HG03159 (cell line): ENCODE data around the gene PARN.
"Not testable (repeated sequence)": the region's sequence is repeated elsewhere in the genome, so short reads cannot be mapped to it uniquely, and the experiment has no call there.

Experiments
- ATAC-seq: cut with Tn5 transposase; IDR thresholded peaks from one replicate; pipeline ENCODE4 v1.9.1; 2021; ENCODE audit warnings: mild to moderate bottlenecking, moderate library complexity; ENCODE audit not compliant: unreplicated experiment

Gene PARN, protein sequence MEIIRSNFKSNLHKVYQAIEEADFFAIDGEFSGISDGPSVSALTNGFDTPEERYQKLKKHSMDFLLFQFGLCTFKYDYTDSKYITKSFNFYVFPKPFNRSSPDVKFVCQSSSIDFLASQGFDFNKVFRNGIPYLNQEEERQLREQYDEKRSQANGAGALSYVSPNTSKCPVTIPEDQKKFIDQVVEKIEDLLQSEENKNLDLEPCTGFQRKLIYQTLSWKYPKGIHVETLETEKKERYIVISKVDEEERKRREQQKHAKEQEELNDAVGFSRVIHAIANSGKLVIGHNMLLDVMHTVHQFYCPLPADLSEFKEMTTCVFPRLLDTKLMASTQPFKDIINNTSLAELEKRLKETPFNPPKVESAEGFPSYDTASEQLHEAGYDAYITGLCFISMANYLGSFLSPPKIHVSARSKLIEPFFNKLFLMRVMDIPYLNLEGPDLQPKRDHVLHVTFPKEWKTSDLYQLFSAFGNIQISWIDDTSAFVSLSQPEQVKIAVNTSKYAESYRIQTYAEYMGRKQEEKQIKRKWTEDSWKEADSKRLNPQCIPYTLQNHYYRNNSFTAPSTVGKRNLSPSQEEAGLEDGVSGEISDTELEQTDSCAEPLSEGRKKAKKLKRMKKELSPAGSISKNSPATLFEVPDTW

DNA sequence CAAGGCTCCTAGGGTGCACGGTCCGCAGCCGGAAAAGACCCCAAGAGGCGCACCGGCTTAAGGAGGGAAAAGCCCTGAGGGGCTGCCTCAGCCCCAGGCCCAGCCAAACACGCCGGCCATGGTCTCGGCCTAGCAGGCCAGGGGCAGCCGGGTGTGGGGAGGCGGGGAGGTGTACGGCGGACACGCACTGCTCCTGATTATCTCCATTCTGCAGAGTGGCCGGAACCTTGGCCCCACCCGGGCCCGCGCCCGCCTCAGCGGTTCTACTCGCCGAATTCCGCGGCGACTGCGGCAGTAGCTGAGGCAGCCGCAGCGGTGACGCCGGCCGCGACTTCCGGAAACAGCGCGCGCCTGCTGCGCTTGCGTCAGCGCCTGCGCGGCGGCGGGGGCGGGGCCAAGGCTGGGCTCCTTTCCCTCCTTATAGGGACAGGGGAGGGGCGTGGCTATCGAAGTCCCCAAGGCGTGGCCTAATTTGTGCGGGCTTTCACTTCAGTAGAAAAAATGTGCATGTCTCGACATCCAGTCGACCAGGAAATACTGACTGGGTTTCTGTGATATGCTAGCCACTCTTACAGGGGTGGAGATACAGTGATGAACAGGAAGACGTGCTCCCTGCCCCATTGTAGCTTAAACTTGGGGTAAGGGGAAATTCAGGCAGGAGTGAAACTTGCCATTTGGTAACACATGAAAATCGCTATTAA lies at the start of gene PARN:
PARN (minus strand) TSS at position 342 of the 701 bp plus-strand sequence; CDS start at position 207, 135 bp downstream.
- peak; percentile 50 for ATAC-seq

DNA sequence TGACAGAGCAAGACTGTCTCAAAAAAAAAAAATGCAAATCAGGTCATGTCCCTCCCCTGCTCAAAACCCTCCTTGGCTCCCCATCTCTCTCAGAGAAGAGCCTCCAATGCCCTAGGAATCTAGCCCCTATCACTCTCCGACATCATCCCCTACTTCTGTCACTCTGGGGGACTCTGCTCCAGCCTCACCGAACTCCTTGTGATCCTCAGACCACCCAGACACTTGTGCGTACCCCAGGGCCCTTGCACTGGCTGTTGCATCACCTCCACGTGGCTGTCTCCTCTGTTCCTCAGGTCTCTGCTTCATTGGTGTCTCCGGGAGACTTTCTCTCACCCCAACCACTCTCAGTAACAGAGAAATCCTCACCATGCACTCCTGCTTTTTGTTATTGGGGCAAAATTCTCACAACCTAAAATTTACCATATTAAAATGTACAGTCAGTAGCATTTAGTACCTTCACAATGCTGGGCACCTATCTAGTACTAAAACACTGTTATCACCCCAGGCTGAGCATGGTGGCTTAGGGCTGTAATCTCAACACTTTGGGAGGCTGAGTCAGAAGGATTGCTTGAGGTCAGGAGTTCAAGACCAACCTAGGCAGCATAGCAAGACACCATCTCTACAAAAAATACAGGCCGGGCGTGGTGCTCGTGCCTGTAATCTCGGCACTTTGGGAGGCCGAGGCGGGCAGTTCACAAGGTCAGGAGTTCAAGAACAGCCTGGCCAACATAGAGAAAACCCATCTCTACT lies 48.9 kb upstream of the PARN start:
- ATAC-seq: no peak

DNA sequence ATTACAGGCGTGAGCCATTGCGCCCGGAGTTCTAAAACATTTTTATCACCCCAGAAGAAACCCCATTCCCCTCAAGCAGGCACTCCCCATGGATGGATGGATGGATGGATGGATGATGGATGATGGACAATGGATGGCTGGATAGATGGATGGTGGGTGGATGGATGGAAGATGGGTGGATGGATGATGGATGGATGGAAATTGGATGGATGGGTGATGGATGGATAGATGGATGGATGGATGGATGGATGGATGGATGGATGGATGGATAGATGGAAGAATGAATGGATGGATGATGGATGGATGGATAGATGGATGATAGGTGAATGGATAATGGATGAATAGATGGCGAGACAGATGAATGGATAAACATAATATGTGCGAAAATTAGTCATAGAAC lies 47.6 kb upstream of the PARN start:
- no peak for ATAC-seq

DNA sequence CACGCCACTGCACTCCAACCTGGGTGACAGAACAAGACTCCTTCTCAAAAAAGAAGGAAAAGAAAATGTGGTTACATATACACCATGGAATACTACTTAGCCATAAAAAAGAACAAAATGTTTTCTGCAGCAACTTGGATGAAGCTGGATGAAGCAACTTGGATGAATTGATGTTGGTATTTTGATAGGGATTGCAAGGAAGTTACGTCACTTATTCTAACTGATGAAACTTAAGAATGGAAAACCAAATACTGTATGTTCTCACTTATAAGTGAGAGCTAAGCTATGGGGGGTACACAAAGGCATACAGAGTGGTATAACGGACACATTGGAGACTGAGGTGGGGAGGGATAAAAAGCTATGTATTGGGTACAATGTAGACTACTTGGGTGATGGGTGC lies 46.6 kb upstream of the PARN start:
- ATAC-seq: no peak

DNA sequence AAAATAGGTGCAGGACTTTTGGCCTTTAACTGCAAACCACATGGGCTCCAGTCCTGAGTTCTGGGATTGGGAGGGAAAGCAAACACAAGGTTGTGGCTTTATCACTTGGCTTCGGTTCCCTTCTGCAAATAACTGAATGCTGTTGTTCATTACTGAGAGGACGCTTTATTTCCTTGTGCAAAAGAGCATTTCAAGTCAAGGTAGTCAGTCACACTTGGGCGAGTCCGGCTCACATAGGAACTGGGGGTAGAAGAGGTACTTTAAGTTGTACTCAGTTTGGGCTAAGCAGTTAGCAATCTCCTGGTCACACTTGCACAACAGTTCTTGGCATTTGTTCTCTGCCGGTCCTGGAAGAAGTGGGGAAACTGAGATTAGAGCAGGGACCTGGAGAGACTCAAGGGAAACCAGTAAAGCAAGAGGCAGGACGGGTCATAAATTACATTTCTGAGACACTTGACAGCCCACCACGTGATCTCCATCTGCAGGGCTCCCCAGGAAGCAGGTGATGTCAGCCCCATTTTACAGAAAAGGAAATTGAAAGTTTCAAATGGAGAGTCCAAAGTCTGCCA lies 42.4 kb upstream of the PARN start:
- peak; percentile 73 for ATAC-seq

DNA sequence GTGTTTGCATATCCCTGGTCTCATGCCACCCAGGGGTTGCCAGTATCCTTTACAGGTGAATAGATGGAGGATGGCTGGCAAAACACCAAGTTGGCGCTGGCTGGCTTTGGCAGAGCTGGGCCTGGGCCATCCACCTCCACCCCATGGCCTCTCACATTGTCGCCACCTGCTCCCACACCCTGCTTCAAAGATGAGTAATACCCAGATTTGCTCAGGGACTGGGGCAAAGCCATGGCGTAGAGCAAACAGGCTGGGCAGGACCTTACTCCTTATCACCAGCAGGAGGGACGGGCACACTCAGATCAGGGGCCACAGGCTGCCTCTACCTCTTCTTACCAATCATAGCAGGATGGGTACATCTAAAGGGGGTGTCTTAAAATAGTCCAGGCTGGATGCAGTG lies 39.7 kb upstream of the PARN start:
- no peak for ATAC-seq

DNA sequence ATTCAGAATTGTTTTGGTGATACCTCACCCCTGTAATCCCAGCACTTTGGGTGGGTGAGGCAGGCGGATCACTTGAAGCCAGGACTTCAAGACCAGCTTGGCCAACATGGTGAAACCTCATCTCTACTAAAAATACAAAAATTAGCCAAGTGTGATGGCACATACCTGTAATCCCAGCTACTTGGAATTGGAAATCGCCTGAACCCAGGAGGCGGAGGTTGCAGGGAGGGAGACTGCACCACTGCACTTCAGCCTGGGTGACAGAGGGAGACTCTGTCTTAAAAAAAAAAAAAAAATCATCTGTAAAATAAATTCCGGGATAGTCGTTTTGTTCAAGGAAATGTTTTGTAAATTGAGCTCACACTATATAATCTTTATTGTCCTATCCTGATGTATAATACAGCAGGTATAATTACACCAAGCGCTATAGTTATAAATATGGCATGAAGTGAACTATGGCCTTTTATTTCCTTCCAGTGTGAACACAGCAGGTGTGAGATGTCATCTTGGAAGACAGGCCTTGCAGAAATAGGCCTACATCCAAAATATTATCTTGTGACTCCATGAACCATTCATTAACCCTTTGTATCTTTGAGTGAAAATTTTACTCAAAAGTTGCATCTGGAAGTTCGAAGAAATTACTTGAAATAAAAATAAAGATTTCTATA lies 38.6 kb upstream of the PARN start:
- ATAC-seq: no peak

DNA sequence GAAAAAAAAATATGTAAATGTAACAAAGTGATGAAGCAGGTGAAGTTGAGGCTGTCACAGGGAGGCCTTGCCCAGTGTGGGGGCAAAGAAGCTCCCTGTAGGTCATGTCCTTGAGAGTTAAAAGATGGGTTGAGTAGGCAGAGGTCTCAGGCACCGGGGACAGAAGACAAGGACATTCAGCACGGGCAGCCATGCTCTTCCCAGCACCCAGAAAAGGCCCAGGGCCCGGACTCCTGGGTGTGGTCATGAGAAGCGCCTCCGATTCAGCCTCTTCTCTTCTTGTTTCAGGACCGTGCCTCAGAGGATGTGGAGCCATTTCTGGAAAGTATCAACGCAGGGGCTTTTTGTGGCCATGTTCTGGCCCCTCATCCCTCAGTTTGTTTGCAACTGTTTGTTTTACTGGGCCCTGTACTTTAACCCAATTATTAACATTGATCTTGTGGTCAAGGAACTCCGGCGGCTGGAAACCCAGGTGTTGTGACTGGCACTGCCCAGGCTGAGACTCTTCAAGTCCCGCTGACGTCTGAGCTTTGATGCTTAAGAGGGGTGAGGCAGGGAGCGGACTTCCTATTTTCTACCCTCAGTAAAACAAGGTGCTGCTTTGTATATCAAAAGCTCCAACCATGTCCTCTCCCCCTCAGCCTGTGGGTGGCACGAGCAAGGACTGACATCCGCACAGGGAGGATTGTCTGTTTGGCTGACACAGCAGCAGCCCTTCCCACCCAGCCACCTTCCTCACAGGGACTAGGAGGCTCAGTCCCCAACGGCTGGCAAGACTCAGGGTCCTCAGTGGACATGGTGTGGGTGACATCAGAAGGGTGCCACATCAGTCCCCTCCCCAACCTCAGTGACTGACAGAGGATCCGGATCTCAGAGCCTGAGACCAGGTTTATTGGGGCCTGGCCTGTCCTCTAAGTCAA lies 37.5 kb upstream of the PARN start:
- no peak for ATAC-seq

DNA sequence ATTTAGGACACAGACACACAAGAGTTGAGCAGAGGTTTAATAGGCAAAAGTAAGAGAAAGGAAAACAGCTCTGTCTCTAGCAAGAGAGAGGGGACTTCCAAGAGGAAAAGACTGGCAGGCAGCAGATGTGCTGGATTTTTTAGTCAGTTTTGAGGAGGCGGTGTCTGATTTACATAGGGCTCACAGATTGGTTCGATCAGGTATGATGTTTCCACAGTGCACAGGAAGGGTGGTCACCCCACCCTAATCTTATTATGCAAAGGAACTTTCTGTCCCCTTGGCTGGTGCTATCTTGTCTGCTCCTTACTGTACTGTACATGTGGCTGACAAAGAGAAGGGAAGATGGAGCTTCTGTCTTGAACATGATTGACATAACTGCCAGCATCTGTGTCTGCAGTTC lies 28.0 kb upstream of the PARN start:
- ATAC-seq: peak; percentile 63

DNA sequence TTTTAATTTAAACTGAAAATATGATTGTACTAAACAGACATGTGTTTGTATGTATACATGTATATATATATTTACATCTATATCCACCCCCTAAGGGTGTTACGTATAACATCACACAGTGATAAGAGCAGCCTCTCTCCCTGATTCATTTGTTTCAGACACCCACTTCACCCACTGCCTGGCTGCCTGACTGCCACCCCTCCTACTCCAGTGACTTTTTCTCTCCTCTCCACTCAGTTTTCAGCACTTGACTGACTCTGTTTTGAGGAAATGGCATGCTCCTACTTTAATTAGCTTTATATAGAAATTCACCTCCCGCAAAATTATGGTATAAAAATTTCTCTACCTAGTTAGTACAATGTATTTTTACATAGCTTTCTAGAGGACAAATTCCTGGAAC lies 22.7 kb upstream of the PARN start:
- no peak for ATAC-seq

DNA sequence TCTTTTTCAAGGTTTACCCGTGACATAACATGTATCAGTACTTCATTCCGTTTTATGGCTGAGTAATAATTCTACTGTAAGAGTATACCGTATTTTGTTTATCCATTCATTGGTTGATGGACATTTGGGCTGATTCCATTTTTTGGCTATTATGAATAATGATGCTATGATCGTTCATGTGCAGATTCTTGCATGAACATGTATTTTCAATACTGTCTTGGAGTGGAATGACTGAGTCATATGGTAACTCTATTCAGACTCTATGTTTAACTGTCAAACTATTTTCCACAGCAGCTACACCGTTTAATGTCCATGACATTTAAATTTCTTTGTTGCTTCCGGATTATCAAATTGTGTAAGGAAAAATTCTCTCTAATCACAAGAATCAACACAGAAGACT lies 20.6 kb upstream of the PARN start:
- no peak for ATAC-seq

DNA sequence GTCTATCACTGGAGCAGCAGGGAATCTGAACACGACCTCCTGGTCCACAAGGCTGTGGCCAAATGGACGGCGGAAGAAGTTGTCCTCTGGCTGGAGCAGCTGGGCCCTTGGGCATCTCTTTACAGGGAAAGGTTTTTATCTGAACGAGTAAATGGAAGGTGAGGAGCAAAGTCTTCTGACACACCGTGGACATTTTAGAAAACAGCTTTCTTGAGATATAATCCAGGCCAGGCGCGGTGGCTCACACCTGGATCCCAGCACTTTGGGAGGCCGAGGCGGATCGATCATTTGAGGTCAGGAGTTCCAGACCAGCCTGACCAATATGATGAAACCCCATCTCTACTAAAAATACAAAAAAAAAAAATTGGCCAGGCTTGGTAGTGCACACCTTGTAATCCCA lies 19.8 kb upstream of the PARN start:
- ATAC-seq: no peak

DNA sequence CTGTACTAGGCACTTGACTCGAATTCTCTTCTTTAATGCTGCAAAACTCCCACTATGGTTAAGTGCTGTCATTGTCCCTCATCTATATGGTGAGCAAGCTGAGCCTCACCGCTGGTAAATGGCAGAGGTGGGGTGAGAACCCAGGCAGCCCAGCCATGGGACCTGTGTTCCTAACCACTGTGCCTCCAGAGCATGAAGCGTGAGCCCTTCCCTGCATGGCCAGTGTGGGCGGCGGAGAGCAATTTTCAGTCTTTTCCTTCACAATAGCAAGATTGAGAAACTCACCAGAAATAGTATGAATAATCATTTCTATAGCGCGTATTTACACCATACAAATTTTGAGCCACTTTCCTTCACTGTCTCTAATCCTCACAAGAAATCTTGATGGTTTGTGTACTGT lies 11.9 kb upstream of the PARN start:
- ATAC-seq: no peak

DNA sequence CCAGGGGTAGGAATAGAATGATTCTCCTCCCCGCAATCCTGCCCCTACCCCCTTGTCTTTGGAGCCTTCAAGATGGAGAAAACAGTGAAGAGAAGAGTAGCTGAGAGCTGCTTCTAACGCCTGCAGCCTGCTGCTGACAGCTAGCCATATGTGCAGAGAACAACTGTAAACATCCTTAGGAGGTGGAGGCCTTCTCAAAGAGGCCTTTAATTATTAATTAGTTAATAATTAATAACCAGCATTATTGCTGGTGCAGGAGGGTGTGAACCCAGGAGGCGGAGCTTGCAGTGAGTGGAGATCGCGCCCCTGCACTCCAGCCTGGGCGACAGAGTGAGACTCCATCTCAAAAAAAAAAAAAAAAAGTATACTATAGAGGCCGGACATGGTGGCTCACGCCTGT lies 11.1 kb upstream of the PARN start:
- no peak for ATAC-seq

DNA sequence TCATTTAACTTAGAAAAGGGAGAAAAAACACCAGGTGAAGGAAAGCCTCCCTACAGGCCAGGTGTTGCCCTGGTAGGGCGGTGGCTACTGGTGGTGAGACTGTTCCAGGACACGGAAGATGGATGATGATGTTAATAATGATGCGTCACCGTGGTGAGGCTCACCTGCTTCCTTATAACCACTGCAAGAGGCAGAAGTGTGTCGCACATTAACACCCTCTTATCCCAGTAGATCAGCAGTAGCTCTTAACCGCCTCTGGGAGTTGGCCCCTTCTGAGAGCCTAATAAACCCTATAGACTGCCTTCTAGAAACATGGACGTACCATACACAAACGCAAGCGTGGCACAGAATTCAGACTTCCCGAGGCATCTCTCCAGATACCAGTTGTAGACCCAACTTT lies 10.5 kb upstream of the PARN start:
- no peak for ATAC-seq

DNA sequence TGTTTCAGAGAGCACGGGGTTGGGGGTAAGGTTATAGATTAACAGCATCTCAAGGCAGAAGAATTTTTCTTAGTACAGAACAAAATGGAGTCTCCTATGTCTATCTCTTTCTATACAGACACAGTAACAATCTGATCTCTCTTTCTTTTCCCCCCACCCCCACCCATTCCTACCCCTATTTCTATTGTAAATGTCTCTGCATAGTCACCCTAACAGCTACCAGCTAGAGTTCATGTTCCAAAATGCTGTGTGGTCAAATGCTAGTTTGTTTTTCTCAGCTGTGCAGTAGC lies 6.8 kb upstream of the PARN start:
- ATAC-seq: not testable (repeated sequence)

DNA sequence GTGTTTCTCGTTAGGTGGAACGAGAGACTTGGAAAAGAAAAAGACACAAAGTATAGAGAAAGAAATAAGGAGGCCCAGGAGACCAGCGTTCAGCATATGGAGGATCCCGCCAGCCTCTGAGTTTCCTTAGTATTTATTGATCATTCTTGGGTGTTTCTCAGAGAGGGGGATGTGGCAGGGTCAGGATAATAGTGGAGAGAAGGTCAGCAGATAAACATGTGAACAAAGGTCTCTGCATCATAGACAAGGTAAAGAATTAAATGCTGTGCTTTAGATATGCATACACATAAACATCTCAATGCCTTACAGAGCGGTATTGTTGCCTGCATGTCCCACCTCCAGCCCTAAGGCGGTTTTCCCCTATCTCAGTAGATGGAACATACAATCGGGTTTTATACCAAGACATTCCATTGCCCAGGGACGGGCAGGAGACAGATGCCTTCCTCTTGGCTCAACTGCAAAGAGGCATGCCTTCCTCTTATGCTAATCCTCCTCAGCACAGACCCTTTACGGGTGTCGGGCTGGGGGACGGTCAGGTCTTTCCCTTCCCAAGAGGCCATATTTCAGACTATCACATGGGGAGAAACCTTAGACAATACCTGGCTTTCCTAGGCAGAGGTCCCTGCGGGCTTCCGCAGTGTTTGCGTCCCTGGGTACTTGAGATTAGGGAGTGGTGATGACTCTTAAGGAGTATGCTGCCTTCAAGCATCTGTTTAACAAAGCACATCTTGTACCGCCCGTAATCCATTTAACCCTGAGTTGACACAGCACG lies 6.3 kb upstream of the PARN start:
- not testable (repeated sequence) for ATAC-seq

DNA sequence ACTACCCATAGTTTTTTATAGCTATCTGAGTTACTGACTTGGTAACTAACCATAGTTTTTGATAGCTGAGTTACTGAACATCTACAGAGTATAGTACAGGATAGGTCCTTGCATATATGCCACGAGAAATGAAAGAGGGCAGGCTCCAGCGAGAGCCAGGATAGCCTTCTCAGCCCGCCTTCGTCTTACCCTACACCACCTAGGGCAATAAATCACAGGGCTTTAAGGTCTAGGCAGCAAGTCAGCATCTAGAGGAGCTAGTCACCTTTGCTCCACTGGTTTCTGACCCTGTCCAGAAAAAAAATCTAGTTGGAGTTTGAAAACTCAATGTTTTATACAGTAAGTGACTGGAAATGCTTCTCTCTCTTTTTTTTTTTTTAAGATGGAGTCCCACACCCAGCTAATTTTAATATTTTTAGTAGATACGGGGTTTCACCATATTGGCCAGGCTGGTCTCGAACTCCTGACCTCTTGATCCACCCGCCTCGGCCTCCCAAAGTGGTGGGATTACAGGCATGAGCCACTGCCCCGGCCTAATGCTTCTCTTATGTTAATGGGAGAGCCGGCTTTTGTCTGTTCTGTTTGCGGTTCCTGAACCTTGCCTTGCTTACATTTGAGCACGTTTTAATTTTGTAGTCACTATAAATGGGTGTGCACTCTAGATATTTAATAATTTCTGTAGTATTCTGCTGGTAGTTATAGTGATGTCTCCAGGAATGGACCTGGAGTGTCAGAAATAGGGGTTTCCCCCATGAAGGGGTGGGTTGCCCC lies 5.5 kb upstream of the PARN start:
- ATAC-seq: no peak
